ENCODE data around the gene THRSP. TPM values are rescaled to one million over a fixed set of nuclear protein-coding genes. Genes with fewer than 3 reads are reported as not detected.
A peak's percentile ranks its signal among the peaks of the same experiment; 100 is the strongest.
"Not testable (repeated sequence)": the region's sequence is repeated elsewhere in the genome, so short reads cannot be mapped to it uniquely, and the experiment has no call there.

THRSP gene
- total RNA-seq, 5 donors from 2014 or later (not counting 1 experiment from before 2014, with no cell fraction given): not detected

- H3K4me1 Mint-ChIP-seq; H3K27me3 Mint-ChIP-seq; ATAC-seq (replicated peaks in 1 of 4); H3K4me3 Mint-ChIP-seq; H3K4me1 ChIP-seq (ENCODE audit: control insufficient read depth in 1 of 2, extremely low read depth in 1 of 2, insufficient read depth in 2 of 2, low read length in 2 of 2); DNase-seq; H3K36me3 ChIP-seq (ENCODE audit: control insufficient read depth in 2 of 2, extremely low read depth in 1 of 2, insufficient read depth in 1 of 2, low read length in 1 of 2); H3K27ac Mint-ChIP-seq; CTCF ChIA-PET; H3K9me3 Mint-ChIP-seq; H3K27me3 ChIP-seq (replicated peaks in 1 of 2; ENCODE audit: control insufficient read depth in 2 of 2, extremely low read depth in 1 of 2, insufficient read depth in 2 of 2, low read length in 1 of 2); H3K4me3 ChIP-seq (ENCODE audit: control insufficient read depth in 1 of 2, extremely low read depth in 1 of 2, low read length in 1 of 2); H3K27ac ChIP-seq (ENCODE audit: low read length); H3K36me3 Mint-ChIP-seq; H3K9me3 ChIP-seq: not testable (repeated sequence)
- whole genome bisulfite sequencing (ENCODE audit: insufficient coverage): 93% methylated on average over 3 of the region's 6 CpGs
- POLR2A ChIA-PET: interaction anchor here in 1 of 2 donors (0.9 kb wide), 1 partner anchor 10 kb away, joined by 5 read pairs; no protein-coding TSS in a partner anchor
These were observed 22.9 kb downstream of the THRSP start for GRCh38 chr11:78086521-78087074.

GRCh38 chr11:78094250-78094649 is 30.6 kb downstream of the THRSP start:
- peak in 1 of 35 experiments; percentile 14 for DNase-seq
- H3K27ac Mint-ChIP-seq: no peak overlapping the region
- WGBS (ENCODE audit: insufficient coverage): no CpG with 5 or more reads among the region's 2 CpGs
- no peak overlapping the region for H3K4me3 ChIP-seq (ENCODE audit: control insufficient read depth in 1 of 2, extremely low read depth in 1 of 2, low read length in 1 of 2)
- no peaks in the 10 kb centered on the region for H3K27me3 Mint-ChIP-seq
- POLR2A ChIA-PET: no interaction called here
- H3K9me3 ChIP-seq: no peaks in the 10 kb centered on the region
- peaks cover 21% of the 10 kb centered on the region for H3K36me3 Mint-ChIP-seq
- no peaks in the 10 kb centered on the region for H3K27me3 ChIP-seq (replicated peaks in 1 of 2; ENCODE audit: control insufficient read depth in 2 of 2, extremely low read depth in 1 of 2, insufficient read depth in 2 of 2, low read length in 1 of 2)
- H3K9me3 Mint-ChIP-seq: no peaks in the 10 kb centered on the region
- ATAC-seq (replicated peaks in 1 of 4): peak in 1 of 4 experiments; percentile 69
- peaks cover 0 to 4% of the 10 kb centered on the region in 2 experiments for H3K4me1 ChIP-seq (ENCODE audit: control insufficient read depth in 1 of 2, extremely low read depth in 1 of 2, insufficient read depth in 2 of 2, low read length in 2 of 2)
- CTCF ChIA-PET: interaction anchor here in 1 of 2 donors (0.5 kb wide), 1 partner anchor 50 kb away, joined by 3 read pairs; no protein-coding TSS in a partner anchor
- H3K4me3 Mint-ChIP-seq: no peak overlapping the region
- peaks cover 4 to 12% of the 10 kb centered on the region in 2 donors for H3K36me3 ChIP-seq (ENCODE audit: control insufficient read depth in 2 of 2, extremely low read depth in 1 of 2, insufficient read depth in 1 of 2, low read length in 1 of 2)
- peaks cover 1 to 8% (median 6%) of the 10 kb centered on the region in 3 donors for H3K4me1 Mint-ChIP-seq
- H3K27ac ChIP-seq (ENCODE audit: low read length): no peak overlapping the region

GRCh38 chr11:78097666-78098385 is 34.2 kb downstream of the THRSP start:
- no CpG with 5 or more reads among the region's 7 CpGs for WGBS (ENCODE audit: insufficient coverage)
- Histone ChIP-seq H3K27me3 (replicated peaks in 1 of 2; ENCODE audit: control insufficient read depth in 2 of 2, extremely low read depth in 1 of 2, insufficient read depth in 2 of 2, low read length in 1 of 2) (no peaks in the 10 kb centered on the region), H3K4me1 (ENCODE audit: control insufficient read depth in 1 of 2, extremely low read depth in 1 of 2, insufficient read depth in 2 of 2, low read length in 2 of 2) (peaks cover 0 to 4% of the 10 kb centered on the region in 2 experiments), H3K36me3 (ENCODE audit: control insufficient read depth in 2 of 2, extremely low read depth in 1 of 2, insufficient read depth in 1 of 2, low read length in 1 of 2) (peaks cover 14 to 29% of the 10 kb centered on the region in 2 donors), H3K27ac (ENCODE audit: low read length) (no peak overlapping the region), H3K4me3 (ENCODE audit: control insufficient read depth in 1 of 2, extremely low read depth in 1 of 2, low read length in 1 of 2) (no peak overlapping the region), H3K9me3 (no peaks in the 10 kb centered on the region)
- Mint-ChIP-seq H3K9me3 (no peaks in the 10 kb centered on the region), H3K27ac (no peak overlapping the region), H3K36me3 (peaks cover 42% of the 10 kb centered on the region), H3K27me3 (no peaks in the 10 kb centered on the region), H3K4me3 (no peak overlapping the region), H3K4me1 (peaks cover 1 to 8% (median 6%) of the 10 kb centered on the region in 3 donors)
- ChIA-PET CTCF (interaction anchor here in 1 of 2 donors (1.0 kb wide), 1 partner anchor 385 kb away, joined by 3 read pairs; no protein-coding TSS in a partner anchor), POLR2A (no interaction called here)
- ATAC-seq (replicated peaks in 1 of 4) (no peak), DNase-seq (no peak)

GRCh38 chr11:78099666-78100065 is 36.0 kb downstream of the THRSP start:
- no peaks in the 10 kb centered on the region for H3K27me3 ChIP-seq (replicated peaks in 1 of 2; ENCODE audit: control insufficient read depth in 2 of 2, extremely low read depth in 1 of 2, insufficient read depth in 2 of 2, low read length in 1 of 2)
- H3K9me3 Mint-ChIP-seq: no peaks in the 10 kb centered on the region
- no peaks in the 10 kb centered on the region for H3K27me3 Mint-ChIP-seq
- ChIA-PET CTCF (no interaction called here), POLR2A (no interaction called here)
- no peak overlapping the region for H3K27ac Mint-ChIP-seq
- ATAC-seq (replicated peaks in 1 of 4) (no peak), DNase-seq (no peak)
- H3K9me3 ChIP-seq: no peaks in the 10 kb centered on the region
- H3K4me3 Mint-ChIP-seq: no peak overlapping the region
- H3K4me1 Mint-ChIP-seq: peaks cover 0 to 3% (median under 1%) of the 10 kb centered on the region in 3 donors
- H3K36me3 Mint-ChIP-seq: peaks cover 46% of the 10 kb centered on the region
- no peaks in the 10 kb centered on the region for H3K4me1 ChIP-seq (ENCODE audit: control insufficient read depth in 1 of 2, extremely low read depth in 1 of 2, insufficient read depth in 2 of 2, low read length in 2 of 2)
- no peak overlapping the region for H3K4me3 ChIP-seq (ENCODE audit: control insufficient read depth in 1 of 2, extremely low read depth in 1 of 2, low read length in 1 of 2)
- H3K36me3 ChIP-seq (ENCODE audit: control insufficient read depth in 2 of 2, extremely low read depth in 1 of 2, insufficient read depth in 1 of 2, low read length in 1 of 2): peaks cover 16 to 29% of the 10 kb centered on the region in 2 donors
- WGBS (ENCODE audit: insufficient coverage): no CpG with 5 or more reads among the region's 4 CpGs
- H3K27ac ChIP-seq (ENCODE audit: low read length): no peak overlapping the region

- ATAC-seq (replicated peaks in 1 of 4): no peak
- no peaks in the 10 kb centered on the region for H3K27me3 Mint-ChIP-seq
- no peaks in the 10 kb centered on the region for H3K9me3 ChIP-seq
These were observed 36.6 kb downstream of the THRSP start for GRCh38 chr11:78100261-78100660.

GRCh38 chr11:78100676-78101472 is 37.2 kb downstream of the THRSP start:
- Mint-ChIP-seq H3K9me3 (no peaks in the 10 kb centered on the region), H3K27ac (no peak overlapping the region), H3K4me3 (no peak overlapping the region), H3K4me1 (no peaks in the 10 kb centered on the region), H3K36me3 (peaks cover 37% of the 10 kb centered on the region), H3K27me3 (no peaks in the 10 kb centered on the region)
- ChIA-PET POLR2A (no interaction called here), CTCF (no interaction called here)
- Histone ChIP-seq H3K4me1 (ENCODE audit: control insufficient read depth in 1 of 2, extremely low read depth in 1 of 2, insufficient read depth in 2 of 2, low read length in 2 of 2) (no peaks in the 10 kb centered on the region), H3K27ac (ENCODE audit: low read length) (no peak overlapping the region), H3K36me3 (ENCODE audit: control insufficient read depth in 2 of 2, extremely low read depth in 1 of 2, insufficient read depth in 1 of 2, low read length in 1 of 2) (peaks cover 16 to 29% of the 10 kb centered on the region in 2 donors), H3K9me3 (no peaks in the 10 kb centered on the region), H3K4me3 (ENCODE audit: control insufficient read depth in 1 of 2, extremely low read depth in 1 of 2, low read length in 1 of 2) (no peak overlapping the region), H3K27me3 (replicated peaks in 1 of 2; ENCODE audit: control insufficient read depth in 2 of 2, extremely low read depth in 1 of 2, insufficient read depth in 2 of 2, low read length in 1 of 2) (no peaks in the 10 kb centered on the region)
- no peak for ATAC-seq (replicated peaks in 1 of 4)
- 100% methylated on average over 2 of the region's 2 CpGs for WGBS (ENCODE audit: insufficient coverage)
- no peak for DNase-seq

More at GRCh38 chr11:78100261-78100660, 36.6 kb downstream of the THRSP start:
- Mint-ChIP-seq H3K4me1 (no peaks in the 10 kb centered on the region), H3K36me3 (peaks cover 42% of the 10 kb centered on the region), H3K9me3 (no peaks in the 10 kb centered on the region), H3K4me3 (no peak overlapping the region), H3K27ac (no peak overlapping the region)
- WGBS (ENCODE audit: insufficient coverage): no CpG with 5 or more reads among the region's 5 CpGs
- H3K4me1 ChIP-seq (ENCODE audit: control insufficient read depth in 1 of 2, extremely low read depth in 1 of 2, insufficient read depth in 2 of 2, low read length in 2 of 2): no peaks in the 10 kb centered on the region
- ChIA-PET CTCF (no interaction called here), POLR2A (no interaction called here)
- no peak overlapping the region for H3K27ac ChIP-seq (ENCODE audit: low read length)
- H3K36me3 ChIP-seq (ENCODE audit: control insufficient read depth in 2 of 2, extremely low read depth in 1 of 2, insufficient read depth in 1 of 2, low read length in 1 of 2): peaks cover 14 to 29% of the 10 kb centered on the region in 2 donors
- no peak overlapping the region for H3K4me3 ChIP-seq (ENCODE audit: control insufficient read depth in 1 of 2, extremely low read depth in 1 of 2, low read length in 1 of 2)
- no peak for DNase-seq
- H3K27me3 ChIP-seq (replicated peaks in 1 of 2; ENCODE audit: control insufficient read depth in 2 of 2, extremely low read depth in 1 of 2, insufficient read depth in 2 of 2, low read length in 1 of 2): no peaks in the 10 kb centered on the region

All from T-cell (primary cell).